ENCODE data around the gene NLRP9.

Gene NLRP9

DNA sequence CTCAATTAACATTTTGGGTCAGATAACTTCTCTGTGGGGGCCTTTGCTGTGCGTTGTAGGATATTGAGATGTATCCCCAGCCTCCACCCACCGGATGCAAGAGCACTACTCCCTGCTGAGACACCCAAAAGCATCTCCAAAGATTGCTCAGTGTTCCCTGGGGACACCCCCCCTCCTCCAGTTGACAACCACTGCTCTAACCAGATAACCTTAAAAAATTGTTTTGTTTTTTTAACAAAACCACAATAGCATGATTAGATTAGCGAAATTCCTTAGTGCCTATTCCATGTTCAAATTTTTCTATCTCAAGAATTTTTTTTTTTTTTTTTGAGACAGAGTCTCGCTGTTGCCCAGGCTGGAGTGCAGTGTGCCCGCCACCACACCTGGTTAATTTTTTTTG lies 65.8 kb downstream of the NLRP9 start:
- TF ChIP-seq JUND (IDR thresholded peaks at IDR 0.05; ENCODE audit: low read depth), result no peak
- DNase-seq (ENCODE audit: low read depth in 1 of 2, low spot score in 1 of 2), result no peak
- in situ Hi-C loops (cut with HindIII; ENCODE audit: low pct_unique_long_range_greater_than_20kb, low sequenced_read_pairs), result no loop called here

DNA sequence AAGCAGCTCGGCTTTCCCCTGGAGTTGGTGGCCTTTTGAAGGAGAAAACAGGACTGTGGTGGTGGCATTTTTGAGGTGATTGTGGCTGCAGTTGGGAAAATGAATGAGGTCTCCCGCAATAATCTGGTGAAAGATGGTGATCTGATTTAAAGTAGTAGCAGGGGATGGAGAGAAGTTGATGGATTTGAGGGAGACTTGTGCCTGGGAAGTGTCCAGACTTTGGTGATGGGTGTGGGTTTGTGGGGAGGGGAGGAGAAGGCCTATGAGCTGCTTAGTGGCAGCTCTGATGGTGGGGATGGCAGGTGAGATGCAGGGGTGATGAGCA lies 67.2 kb downstream of the NLRP9 start:
- no peak for DNase-seq (ENCODE audit: low read depth in 1 of 2, low spot score in 1 of 2)
- in situ Hi-C loops (cut with HindIII; ENCODE audit: low pct_unique_long_range_greater_than_20kb, low sequenced_read_pairs), result no loop called here
- TF ChIP-seq JUND (IDR thresholded peaks at IDR 0.05; ENCODE audit: low read depth), result no peak

DNA sequence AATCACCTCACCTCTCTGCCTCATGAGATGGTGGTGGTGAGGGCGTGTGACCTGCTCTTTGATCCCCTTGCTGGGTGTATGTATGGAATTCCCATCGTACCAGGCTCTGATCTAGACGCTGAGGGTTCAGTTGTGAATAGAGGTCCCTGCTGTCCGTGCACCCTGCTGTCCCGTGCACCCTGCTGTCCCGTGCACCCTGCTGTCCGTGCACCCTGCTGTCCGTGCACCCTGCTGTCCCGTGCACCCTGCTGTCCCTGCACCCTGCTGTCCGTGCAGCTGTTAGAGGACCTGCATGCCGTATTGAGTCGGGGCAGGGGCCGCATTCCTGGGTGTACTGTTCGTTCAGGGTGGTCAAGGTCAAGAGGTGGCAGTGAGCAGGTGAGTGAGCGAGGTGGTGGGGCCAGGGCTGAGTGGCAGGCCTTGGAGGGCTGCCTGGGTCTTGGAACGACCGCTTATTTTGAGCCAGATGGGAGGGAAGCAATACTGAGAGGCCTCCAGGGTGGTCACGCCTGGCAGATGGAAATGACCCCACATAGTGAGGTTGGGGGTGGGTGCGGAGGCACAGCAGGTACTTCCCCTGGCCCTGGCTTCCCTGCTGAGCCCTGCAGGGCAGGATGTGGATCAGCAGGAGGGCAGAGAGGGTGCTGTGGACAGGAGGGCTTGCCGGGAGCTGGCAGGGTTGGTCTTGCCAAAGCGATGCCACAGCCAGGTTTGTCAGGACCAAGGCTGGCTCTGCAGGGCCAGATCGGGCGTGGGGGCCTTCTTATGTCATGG lies 67.7 kb downstream of the NLRP9 start:
- in situ Hi-C loops (cut with HindIII; ENCODE audit: low pct_unique_long_range_greater_than_20kb, low sequenced_read_pairs), result no loop called here
- no peak for DNase-seq (ENCODE audit: low read depth in 1 of 2, low spot score in 1 of 2)

DNA sequence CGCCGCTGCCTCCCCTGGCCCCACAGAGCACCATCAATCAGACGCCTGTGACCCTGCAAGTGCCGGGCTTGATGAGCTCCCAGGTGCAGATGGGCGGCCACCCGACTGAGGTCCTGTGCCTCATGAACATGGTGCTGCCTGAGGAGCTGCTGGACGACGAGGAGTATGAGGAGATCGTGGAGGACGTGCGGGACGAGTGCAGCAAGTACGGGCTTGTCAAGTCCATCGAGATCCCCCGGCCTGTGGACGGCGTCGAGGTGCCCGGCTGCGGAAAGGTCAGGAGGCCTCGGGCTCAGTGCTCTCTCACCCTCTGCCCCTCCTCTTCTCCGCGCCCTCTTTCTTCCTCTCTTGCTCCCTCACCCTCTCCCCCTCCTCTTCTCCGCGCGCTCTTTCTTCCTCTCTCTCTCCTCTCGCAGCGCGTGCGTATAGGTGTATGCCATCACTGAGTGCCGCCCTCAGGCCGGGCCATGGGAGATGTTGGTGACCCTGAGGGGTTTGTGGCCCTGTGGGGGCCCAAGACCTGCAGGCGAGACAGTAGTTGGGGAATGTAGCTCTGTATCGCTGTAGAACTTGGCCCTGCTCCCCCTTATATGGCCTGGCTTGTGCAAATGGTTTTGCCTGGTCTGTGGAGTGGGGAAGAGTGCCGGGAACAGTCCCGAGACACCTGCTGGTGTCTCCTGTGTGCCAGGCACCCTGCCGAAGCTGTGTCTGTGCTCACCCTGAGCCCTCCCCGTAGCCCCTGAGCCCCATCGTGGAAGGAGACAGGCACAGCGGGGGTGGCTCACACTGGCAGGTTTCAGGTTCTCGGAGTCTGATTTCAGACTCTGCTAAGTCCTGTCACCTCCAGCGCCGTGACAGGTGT lies 68.6 kb downstream of the NLRP9 start:
- no peak for TF ChIP-seq JUND (IDR thresholded peaks at IDR 0.05; ENCODE audit: low read depth)
- no peak for DNase-seq (ENCODE audit: low read depth in 1 of 2, low spot score in 1 of 2)
- in situ Hi-C loops (cut with HindIII; ENCODE audit: low pct_unique_long_range_greater_than_20kb, low sequenced_read_pairs), result no loop called here

More for the DNA sequence above, 67.7 kb downstream of the NLRP9 start:
- TF ChIP-seq JUND (IDR thresholded peaks at IDR 0.05; ENCODE audit: low read depth), result no peak

DNA sequence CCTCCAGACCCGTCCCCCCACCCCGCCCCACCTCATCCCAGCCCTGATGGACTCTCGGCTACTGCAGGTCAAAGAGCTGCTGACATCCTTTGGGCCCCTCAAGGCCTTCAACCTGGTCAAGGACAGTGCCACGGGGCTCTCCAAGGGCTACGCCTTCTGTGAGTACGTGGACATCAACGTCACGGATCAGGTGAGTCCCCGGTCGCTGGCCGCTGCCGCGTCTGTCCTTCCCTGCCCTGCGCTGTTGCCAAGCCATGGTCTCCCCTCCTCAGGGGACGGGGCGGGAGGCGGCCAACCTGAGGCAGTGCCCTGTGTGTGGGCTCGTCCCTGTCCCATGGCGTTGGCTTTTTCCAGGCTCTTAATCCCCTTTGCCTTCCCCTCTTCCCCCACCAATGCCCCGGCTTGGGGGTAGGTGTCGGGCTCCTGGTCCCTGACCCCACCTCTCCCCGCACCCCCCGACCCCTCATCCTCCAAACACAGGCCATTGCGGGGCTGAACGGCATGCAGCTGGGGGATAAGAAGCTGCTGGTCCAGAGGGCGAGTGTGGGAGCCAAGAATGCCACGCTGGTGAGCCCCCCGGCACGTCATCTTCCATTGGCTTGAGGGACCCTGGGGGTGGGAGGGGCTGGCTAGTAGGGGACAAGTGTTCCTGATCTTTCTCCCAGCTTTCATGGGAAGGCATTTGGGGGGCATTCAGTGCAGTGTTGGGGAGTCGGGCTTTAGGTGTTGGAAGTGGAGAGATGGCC lies 69.4 kb downstream of the NLRP9 start:
- in situ Hi-C loops (cut with HindIII; ENCODE audit: low pct_unique_long_range_greater_than_20kb, low sequenced_read_pairs), result no loop called here
- DNase-seq (ENCODE audit: low read depth in 1 of 2, low spot score in 1 of 2), result no peak
- TF ChIP-seq JUND (IDR thresholded peaks at IDR 0.05; ENCODE audit: low read depth), result no peak

DNA sequence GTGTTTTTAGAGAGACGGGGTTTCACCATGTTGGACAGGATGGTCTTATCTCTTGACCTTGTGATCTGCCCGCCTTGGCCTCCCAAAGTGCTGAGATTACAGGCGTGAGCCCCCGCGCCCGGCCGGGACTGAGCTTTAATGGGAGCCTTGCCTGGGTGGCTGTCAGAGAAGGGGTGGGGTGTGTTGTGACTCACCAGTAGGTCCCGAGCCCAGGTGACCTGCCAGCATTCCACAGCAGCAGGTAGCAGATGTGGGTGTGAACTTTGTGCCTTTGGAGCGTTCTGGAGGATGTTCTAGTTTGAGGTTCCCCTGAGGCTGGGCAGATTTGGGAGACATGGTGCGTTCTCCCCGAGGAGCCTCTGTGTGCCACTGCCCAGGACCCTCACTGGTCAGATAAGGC lies 70.2 kb downstream of the NLRP9 start:
- in situ Hi-C loops (cut with HindIII; ENCODE audit: low pct_unique_long_range_greater_than_20kb, low sequenced_read_pairs), result no loop called here
- TF ChIP-seq JUND (IDR thresholded peaks at IDR 0.05; ENCODE audit: low read depth), result no peak
- DNase-seq (ENCODE audit: low read depth in 1 of 2, low spot score in 1 of 2), result no peak

DNA sequence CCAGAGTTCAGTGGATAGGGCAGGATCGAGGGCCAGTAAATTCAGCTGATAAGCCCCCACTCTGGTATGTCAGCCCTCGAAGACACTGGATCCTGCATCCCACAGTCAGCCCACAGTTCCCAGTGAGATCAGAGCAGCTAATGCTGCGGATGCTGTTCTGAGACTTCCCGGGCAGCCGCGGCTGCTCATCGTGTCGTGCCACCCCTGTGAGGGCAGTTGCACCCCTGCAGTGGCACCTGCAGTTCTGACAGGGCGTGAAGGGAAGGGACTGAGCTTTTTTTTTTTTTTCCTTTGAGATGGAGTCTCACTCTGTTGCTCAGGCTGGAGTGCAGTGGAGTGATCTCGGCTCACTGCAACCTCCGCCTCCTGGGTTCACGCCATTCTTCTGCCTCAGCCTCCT lies 70.7 kb downstream of the NLRP9 start:
- in situ Hi-C loops (cut with HindIII; ENCODE audit: low pct_unique_long_range_greater_than_20kb, low sequenced_read_pairs), result no loop called here
- TF ChIP-seq JUND (IDR thresholded peaks at IDR 0.05; ENCODE audit: low read depth), result no peak

DNA sequence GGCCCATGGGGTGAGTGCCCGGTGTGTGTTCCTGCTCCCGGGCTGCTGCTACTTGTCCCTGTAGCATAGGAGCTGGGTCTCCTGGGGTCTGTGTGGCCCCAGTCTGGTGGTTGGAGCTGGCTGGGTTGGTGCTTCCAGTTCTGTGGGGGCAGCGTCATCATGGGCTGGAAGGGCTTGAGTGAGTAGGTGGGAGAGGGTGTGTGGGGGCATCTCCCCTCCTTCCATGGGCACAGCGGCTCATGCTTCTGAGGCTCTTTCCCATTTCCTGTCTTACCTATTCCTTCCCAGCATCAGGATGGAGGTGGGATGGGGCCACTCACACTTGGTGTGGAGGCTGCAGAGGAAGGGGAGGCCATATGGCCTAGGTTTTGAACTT lies 71.2 kb downstream of the NLRP9 start:
- no peak for TF ChIP-seq JUND (IDR thresholded peaks at IDR 0.05; ENCODE audit: low read depth)
- in situ Hi-C loops (cut with HindIII; ENCODE audit: low pct_unique_long_range_greater_than_20kb, low sequenced_read_pairs), result no loop called here
- no peak for DNase-seq (ENCODE audit: low read depth in 1 of 2, low spot score in 1 of 2)

More for the DNA sequence above, 70.7 kb downstream of the NLRP9 start:
- DNase-seq (ENCODE audit: low read depth in 1 of 2, low spot score in 1 of 2), result no peak

DNA sequence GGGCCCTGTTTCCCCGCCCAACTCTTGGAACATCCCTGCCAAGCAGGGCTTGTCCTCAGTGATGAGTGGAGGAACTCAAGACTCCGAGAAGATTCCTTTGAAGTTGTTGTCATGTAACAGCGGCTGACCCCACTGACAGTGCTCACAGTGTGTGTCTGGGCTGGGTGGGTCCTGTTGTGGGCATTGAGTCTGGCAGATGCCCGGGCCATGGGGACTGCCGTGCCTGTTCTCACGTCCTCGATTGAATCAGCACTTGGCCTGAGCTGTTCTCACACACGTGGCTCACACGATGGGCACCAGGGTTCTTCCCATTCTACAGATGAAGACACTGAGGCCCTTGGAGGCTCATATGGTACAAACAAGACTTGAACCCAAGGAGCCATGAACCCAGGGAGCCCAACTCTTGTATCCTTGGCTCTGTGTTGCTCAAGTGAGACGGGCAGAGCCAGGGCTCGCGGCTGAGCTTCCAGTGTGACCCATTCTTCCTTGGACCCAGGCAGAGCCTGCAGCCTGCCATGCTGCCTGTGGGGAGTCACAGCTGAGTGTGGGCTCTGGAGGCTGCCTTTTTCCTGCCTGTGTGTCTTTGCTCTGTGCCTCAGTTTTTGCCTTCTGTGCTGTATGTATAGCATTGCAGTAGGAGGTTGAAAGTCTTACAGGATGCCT lies 71.7 kb downstream of the NLRP9 start:
- no peak for DNase-seq (ENCODE audit: low read depth in 1 of 2, low spot score in 1 of 2)

DNA sequence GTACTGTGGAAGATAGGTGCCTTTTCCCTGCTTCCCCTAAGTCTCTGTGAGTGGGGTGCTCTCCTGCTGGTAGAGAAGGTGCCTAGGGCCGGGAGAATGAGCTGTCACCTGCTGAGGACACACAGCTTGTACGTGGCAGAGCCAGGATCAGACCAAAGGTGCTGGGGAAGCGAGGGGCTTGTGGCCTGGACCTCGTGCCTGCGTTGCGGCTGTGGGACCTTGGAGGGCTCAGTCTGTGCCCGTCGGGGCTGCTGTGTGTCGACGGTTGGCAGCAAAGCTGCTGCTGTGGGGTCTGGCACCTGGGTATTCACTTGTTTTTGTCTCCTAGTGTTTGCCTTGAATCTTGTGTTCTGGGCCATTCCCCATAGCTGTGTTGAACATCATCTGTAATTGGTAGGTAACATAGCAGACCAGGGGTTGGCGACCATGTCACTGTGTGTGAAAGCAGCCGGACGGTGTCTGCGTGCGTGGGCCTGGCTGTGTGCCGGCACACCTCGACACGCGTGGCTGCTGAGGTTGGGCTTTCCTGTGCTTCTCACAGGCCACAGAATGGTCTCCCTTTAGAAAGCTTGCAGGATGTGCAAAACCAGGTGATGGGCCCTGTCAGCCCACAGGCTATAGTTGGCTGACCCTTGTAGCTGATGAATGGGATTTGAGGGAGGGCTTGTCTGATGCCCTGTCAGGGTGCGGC lies 74.2 kb downstream of the NLRP9 start:
- in situ Hi-C loops (cut with HindIII; ENCODE audit: low pct_unique_long_range_greater_than_20kb, low sequenced_read_pairs), result no loop called here
- DNase-seq (ENCODE audit: low read depth in 1 of 2, low spot score in 1 of 2), result no peak
- no peak for TF ChIP-seq JUND (IDR thresholded peaks at IDR 0.05; ENCODE audit: low read depth)

More for the DNA sequence above, 71.7 kb downstream of the NLRP9 start:
- in situ Hi-C loops (cut with HindIII; ENCODE audit: low pct_unique_long_range_greater_than_20kb, low sequenced_read_pairs), result no loop called here
- no peak for TF ChIP-seq JUND (IDR thresholded peaks at IDR 0.05; ENCODE audit: low read depth)

DNA sequence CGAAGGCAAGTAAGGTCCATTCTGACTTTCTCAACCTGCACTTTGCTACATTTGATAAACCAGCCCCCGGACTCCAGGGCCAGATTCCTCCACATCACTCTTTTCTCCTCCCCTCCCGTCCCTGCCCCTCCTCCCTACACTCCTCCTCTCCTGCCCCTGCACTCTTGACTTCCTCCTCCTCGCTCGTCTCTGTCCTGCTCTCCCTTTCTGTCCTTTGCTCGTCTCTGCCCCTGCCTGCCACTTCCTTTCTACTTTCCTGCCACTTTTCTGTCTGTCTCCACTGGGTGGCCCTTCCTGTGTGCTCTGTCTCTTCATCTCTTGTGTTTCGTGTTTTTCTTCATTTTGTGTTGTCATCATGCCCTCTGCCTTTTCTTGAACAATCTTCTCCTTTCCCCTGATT lies 76.4 kb downstream of the NLRP9 start:
- DNase-seq (ENCODE audit: low read depth in 1 of 2, low spot score in 1 of 2), result no peak
- in situ Hi-C loops (cut with HindIII; ENCODE audit: low pct_unique_long_range_greater_than_20kb, low sequenced_read_pairs), result no loop called here
- no peak for TF ChIP-seq JUND (IDR thresholded peaks at IDR 0.05; ENCODE audit: low read depth)

DNA sequence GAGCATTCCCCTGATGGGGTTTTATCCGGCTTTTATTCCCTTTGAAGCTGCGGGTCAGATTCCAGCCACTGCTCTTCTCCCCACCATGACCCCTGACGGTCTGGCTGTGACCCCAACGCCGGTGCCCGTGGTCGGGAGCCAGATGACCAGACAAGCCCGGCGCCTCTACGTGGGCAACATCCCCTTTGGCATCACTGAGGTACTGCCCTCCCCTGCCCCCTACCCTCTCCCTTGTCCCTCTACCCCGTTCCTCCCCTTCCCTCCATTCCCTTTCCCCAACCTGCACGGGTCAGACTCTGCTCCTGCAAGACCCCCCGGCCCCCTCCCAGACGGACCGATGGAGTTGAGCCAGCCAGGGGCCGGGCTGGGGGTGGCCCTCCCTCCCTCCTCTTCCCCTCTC lies 77.2 kb downstream of the NLRP9 start:
- TF ChIP-seq JUND (IDR thresholded peaks at IDR 0.05; ENCODE audit: low read depth), result no peak
- no peak for DNase-seq (ENCODE audit: low read depth in 1 of 2, low spot score in 1 of 2)
- in situ Hi-C loops (cut with HindIII; ENCODE audit: low pct_unique_long_range_greater_than_20kb, low sequenced_read_pairs), result no loop called here

Measured in T47D (cell line).